ENCODE results near the gene DPYD. TPM values are rescaled to one million over a fixed set of nuclear protein-coding genes. Genes with fewer than 3 reads are reported as not detected.

Gene DPYD
- total RNA-seq, 2 donors from 2014 or later = 4.9 to 11.7 TPM

- Histone ChIP-seq H3K4me3 (no peak overlapping the region), H3K36me3 (no peaks in the 10 kb centered on the region), H3K9me3 (no peaks in the 10 kb centered on the region), H3K27me3 (no peaks in the 10 kb centered on the region), H3K4me1 (no peaks in the 10 kb centered on the region), H3K27ac (no peak overlapping the region), H3K9ac (ENCODE audit: low read depth in 2 of 2, low read length in 2 of 2) (no peak overlapping the region)
- intact Hi-C loops (cut with DNase I) = no loop called here
- DNase-seq = no peak
- no peak for TF ChIP-seq CTCF (IDR thresholded peaks at IDR 0.05)
Observed at GRCh38 chr1:97802011-97802410, 118.8 kb downstream of the DPYD start.

GRCh38 chr1:97797403-97798183 lies 123.2 kb downstream of the DPYD start:
- H3K4me1 ChIP-seq = no peaks in the 10 kb centered on the region
- H3K9ac ChIP-seq (ENCODE audit: low read depth in 2 of 2, low read length in 2 of 2) = no peak overlapping the region
- no peaks in the 10 kb centered on the region for H3K36me3 ChIP-seq
- no peak for TF ChIP-seq CTCF (IDR thresholded peaks at IDR 0.05)
- H3K27ac ChIP-seq = no peak overlapping the region
- intact Hi-C loops (cut with DNase I) = no loop called here
- H3K4me3 ChIP-seq = no peak overlapping the region
- no peaks in the 10 kb centered on the region for H3K9me3 ChIP-seq
- no peak for DNase-seq
- H3K27me3 ChIP-seq = no peaks in the 10 kb centered on the region

- no peak overlapping the region for H3K27ac ChIP-seq
- no peak overlapping the region for H3K9ac ChIP-seq (ENCODE audit: low read depth in 2 of 2, low read length in 2 of 2)
- no peaks in the 10 kb centered on the region for H3K4me1 ChIP-seq
- H3K4me3 ChIP-seq = no peak overlapping the region
- no peak for DNase-seq
- intact Hi-C loops (cut with DNase I) = no loop called here
- TF ChIP-seq CTCF (IDR thresholded peaks at IDR 0.05) = no peak
- H3K27me3 ChIP-seq = no peaks in the 10 kb centered on the region
- no peaks in the 10 kb centered on the region for H3K9me3 ChIP-seq
- H3K36me3 ChIP-seq = no peaks in the 10 kb centered on the region
Observed at GRCh38 chr1:97796711-97797110, 124.1 kb downstream of the DPYD start.

GRCh38 chr1:97792655-97793054 lies 128.2 kb downstream of the DPYD start:
- H3K9ac ChIP-seq (ENCODE audit: low read depth in 2 of 2, low read length in 2 of 2) = no peak overlapping the region
- intact Hi-C loops (cut with DNase I) = no loop called here

GRCh38 chr1:97791251-97791650 lies 129.6 kb downstream of the DPYD start:
- Histone ChIP-seq H3K4me3 (no peak overlapping the region), H3K9me3 (no peaks in the 10 kb centered on the region), H3K9ac (ENCODE audit: low read depth in 2 of 2, low read length in 2 of 2) (no peak overlapping the region), H3K36me3 (no peaks in the 10 kb centered on the region), H3K27me3 (no peaks in the 10 kb centered on the region), H3K4me1 (no peaks in the 10 kb centered on the region), H3K27ac (no peak overlapping the region)
- no peak for TF ChIP-seq CTCF (IDR thresholded peaks at IDR 0.05)
- intact Hi-C loops (cut with DNase I) = no loop called here
- DNase-seq = no peak

More at GRCh38 chr1:97792655-97793054, 128.2 kb downstream of the DPYD start:
- Histone ChIP-seq H3K36me3 (no peaks in the 10 kb centered on the region), H3K4me3 (no peak overlapping the region), H3K27me3 (no peaks in the 10 kb centered on the region), H3K4me1 (no peaks in the 10 kb centered on the region), H3K27ac (no peak overlapping the region), H3K9me3 (no peaks in the 10 kb centered on the region)
- no peak for DNase-seq
- no peak for TF ChIP-seq CTCF (IDR thresholded peaks at IDR 0.05)

All from colonic mucosa (tissue), 4 donors.